Suprapubic skin (tissue), 4 donors: ENCODE measurements around the gene FRMD3. TPM values are rescaled to one million over a fixed set of nuclear protein-coding genes. Genes with fewer than 3 reads are reported as not detected.
A peak's percentile ranks its signal among the peaks of the same experiment; 100 is the strongest.

ENCODE experiments used
- DNase-seq, 2 donors: peaks; one replicate each; pipeline ENCODE4 v3.0.0-alpha.2; 2019; ENCODE audit warnings: low spot score in 2 of 2
- H3K27ac ChIP-seq: fragments of 200-600 bp; sonication (generic); one replicate; pipeline ENCODE4 v1.5.1; 2019
- H3K27me3 ChIP-seq: fragments of 200-600 bp; sonication (generic); one replicate; pipeline ENCODE4 v1.5.1; 2019
- H3K36me3 ChIP-seq: fragments of 200-600 bp; sonication (generic); one replicate; pipeline ENCODE4 v1.5.1; 2019
- H3K4me1 ChIP-seq: fragments of 200-600 bp; sonication (generic); one replicate; pipeline ENCODE4 v1.5.1; 2019
- H3K4me3 ChIP-seq: fragments of 200-600 bp; sonication (generic); one replicate; pipeline ENCODE4 v1.5.1; 2019; ENCODE audit warnings: mild to moderate bottlenecking
- H3K9me3 ChIP-seq: fragments of 200-600 bp; sonication (generic); one replicate; pipeline ENCODE4 v1.5.1; 2019
- EP300 ChIP-seq: sonication (generic); formaldehyde crosslinking; IDR thresholded peaks from one replicate; pipeline ENCODE4 v1.6.1; 2017; ENCODE audit warnings: antibody characterized with exemption
- POLR2A ChIP-seq, 2 donors: fragments of 450-650 bp; IDR thresholded peaks; one replicate each; pipeline ENCODE4 v1.6.1; 2017; ENCODE audit warnings: antibody characterized with exemption in 2 of 2, mild to moderate bottlenecking in 2 of 2, moderate library complexity in 2 of 2
- POLR2AphosphoS5 ChIP-seq, 3 donors: sonication (generic); formaldehyde crosslinking; IDR thresholded peaks; one replicate each; pipeline ENCODE4 v1.6.1; 2017; ENCODE audit warnings: antibody characterized with exemption in 3 of 3
- WGBS: methylation state at CpG from one replicate; pipeline ENCODE4 v1.1.5; 2018; 5-methylcytosine and 5-hydroxymethylcytosine counted together
- total RNA-seq, 4 donors: library from RNA; depleted of rRNA; stranded (reverse); fragments of >200 nt; gene quantifications; one replicate each; pipeline ENCODE4 v1.1.0, GENCODE V29; 2016
- TF ChIP-seq, protein P1 (sequence below), 2 donors: fragments of 200-600 bp in 1 of 2; fragments of 450-650 bp in 1 of 2; sonication (generic) in 1 of 2; IDR thresholded peaks; one replicate each; pipeline ENCODE4 v1.5.1; 2016 to 2019; ENCODE audit warnings: antibody characterized with exemption in 2 of 2, mild to moderate bottlenecking in 1 of 2, moderate library complexity in 1 of 2

FRMD3 gene
- total RNA-seq, 4 donors from 2014 or later, result 2.8 to 7.0 (median 5.2) TPM

DNA sequence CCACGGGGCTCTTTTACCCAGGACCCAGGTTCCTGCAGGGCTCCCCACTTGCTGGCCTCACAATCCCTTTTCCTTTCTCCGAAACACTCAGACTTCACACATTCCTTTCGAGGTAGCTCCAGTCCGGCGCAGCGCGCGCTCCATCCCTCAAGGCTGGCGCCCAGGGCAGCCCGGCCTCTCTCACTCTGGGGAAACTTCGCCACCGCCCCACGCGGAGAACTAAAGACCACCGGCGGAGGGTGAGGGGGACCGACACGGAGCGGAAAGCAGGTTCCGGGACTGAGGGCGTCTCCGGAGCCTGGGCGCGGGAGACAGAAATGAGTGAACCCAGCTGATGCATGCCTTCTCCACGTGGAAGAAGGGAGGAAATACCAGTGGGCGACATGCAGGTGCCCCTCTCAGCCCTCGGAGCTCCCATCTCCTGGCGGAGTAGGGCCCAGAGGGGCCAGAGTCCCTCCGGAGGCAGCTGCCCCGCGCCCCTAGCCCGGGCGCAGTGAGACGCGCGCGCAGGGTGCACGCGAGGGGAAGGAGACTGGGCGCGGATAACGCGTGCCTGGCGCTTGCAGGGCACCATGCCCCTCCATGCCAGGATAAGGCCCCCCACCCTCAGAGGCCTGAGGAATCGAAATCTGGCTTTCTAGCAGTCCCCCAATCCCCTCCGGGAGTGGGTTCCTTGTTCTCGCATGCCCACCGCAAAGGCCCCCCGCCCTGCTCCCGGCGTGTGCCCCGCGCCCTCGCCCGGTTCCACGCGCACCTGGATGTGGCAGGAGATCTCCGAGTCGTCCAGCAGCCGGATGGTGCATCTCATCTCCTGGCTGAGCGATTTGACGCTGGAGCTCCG lies 650 bp downstream of the FRMD3 start:
- peaks cover 18% of the 10 kb centered on the region for H3K27me3 ChIP-seq
- H3K27ac ChIP-seq, result no peak overlapping the region
- WGBS, result 5% methylated on average over 12 of the region's 63 CpGs
- no peak for DNase-seq
- no peak for TF ChIP-seq EP300
- TF ChIP-seq, protein P1, sequence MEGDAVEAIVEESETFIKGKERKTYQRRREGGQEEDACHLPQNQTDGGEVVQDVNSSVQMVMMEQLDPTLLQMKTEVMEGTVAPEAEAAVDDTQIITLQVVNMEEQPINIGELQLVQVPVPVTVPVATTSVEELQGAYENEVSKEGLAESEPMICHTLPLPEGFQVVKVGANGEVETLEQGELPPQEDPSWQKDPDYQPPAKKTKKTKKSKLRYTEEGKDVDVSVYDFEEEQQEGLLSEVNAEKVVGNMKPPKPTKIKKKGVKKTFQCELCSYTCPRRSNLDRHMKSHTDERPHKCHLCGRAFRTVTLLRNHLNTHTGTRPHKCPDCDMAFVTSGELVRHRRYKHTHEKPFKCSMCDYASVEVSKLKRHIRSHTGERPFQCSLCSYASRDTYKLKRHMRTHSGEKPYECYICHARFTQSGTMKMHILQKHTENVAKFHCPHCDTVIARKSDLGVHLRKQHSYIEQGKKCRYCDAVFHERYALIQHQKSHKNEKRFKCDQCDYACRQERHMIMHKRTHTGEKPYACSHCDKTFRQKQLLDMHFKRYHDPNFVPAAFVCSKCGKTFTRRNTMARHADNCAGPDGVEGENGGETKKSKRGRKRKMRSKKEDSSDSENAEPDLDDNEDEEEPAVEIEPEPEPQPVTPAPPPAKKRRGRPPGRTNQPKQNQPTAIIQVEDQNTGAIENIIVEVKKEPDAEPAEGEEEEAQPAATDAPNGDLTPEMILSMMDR (IDR thresholded peaks at IDR 0.05), result no peak
- no peak for TF ChIP-seq POLR2AphosphoS5 (IDR thresholded peaks at IDR 0.05)
- H3K4me3 ChIP-seq, result peak overlapping the region; percentile 61
- no peaks in the 10 kb centered on the region for H3K9me3 ChIP-seq
- H3K4me1 ChIP-seq, result peaks cover 20% of the 10 kb centered on the region
- H3K36me3 ChIP-seq, result no peaks in the 10 kb centered on the region

GRCh38 chr9:83536332-83536731 lies 1.9 kb downstream of the FRMD3 start:
- TF ChIP-seq POLR2A (IDR thresholded peaks at IDR 0.05) (no peak), EP300 (no peak), POLR2AphosphoS5 (IDR thresholded peaks at IDR 0.05) (no peak)
- TF ChIP-seq, protein P1 (IDR thresholded peaks at IDR 0.05), result no peak
- H3K4me1 ChIP-seq, result peaks cover 20% of the 10 kb centered on the region
- H3K9me3 ChIP-seq, result no peaks in the 10 kb centered on the region
- H3K36me3 ChIP-seq, result no peaks in the 10 kb centered on the region
- peaks cover 18% of the 10 kb centered on the region for H3K27me3 ChIP-seq
- no peak overlapping the region for H3K27ac ChIP-seq
- no peak overlapping the region for H3K4me3 ChIP-seq
- 38% methylated on average over 1 of the region's 1 CpG for WGBS
- DNase-seq, result no peak

DNA sequence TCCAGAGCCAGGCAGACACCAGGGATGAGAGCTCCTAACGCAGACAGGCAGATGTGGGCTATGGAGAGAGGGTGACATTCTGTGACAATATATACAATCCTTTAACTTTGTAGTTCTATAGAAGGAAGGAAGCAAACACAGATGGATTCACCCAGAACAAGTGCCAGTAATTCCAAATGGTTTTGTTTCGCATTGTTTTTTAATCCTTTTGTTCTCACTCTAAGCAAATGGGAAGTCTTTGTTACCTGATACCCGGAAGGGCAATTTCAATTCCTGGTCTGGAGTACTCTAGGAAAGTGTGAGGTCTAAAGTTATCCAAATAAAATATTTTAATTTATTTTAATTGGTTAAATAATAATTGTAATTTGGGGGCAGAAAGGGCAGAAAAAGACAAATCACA lies 2.5 kb downstream of the FRMD3 start:
- H3K9me3 ChIP-seq, result no peaks in the 10 kb centered on the region
- H3K4me3 ChIP-seq, result no peak overlapping the region
- DNase-seq, result no peak
- H3K36me3 ChIP-seq, result no peaks in the 10 kb centered on the region
- no peak overlapping the region for H3K27ac ChIP-seq
- TF ChIP-seq EP300 (no peak), POLR2AphosphoS5 (IDR thresholded peaks at IDR 0.05) (no peak), POLR2A (IDR thresholded peaks at IDR 0.05) (no peak)
- TF ChIP-seq, protein P1 (IDR thresholded peaks at IDR 0.05), result no peak
- WGBS, result 63% methylated on average over 3 of the region's 3 CpGs
- H3K27me3 ChIP-seq, result peaks cover 18% of the 10 kb centered on the region
- H3K4me1 ChIP-seq, result peaks cover 20% of the 10 kb centered on the region

DNA sequence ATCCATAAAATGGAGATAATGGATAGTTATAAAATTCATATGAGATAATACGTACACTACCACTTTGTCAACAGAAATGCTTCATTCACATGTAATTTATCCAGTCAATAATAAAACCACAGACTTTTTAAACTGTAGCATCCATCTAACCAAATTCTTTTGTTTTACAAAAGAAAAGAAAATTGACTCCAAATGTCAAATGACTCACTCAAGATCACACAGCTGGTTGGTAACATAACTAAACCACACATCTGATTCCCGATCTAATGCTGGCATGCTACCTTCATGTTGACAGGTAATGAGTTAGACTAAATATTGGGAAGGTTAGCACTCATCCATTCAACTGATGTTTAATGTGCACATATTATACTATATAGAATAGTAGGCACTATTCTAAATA lies 4.9 kb downstream of the FRMD3 start:
- 90% methylated on average over 2 of the region's 2 CpGs for WGBS
- TF ChIP-seq POLR2AphosphoS5 (IDR thresholded peaks at IDR 0.05) (no peak), EP300 (no peak), POLR2A (IDR thresholded peaks at IDR 0.05) (no peak)
- TF ChIP-seq, protein P1 (IDR thresholded peaks at IDR 0.05), result no peak

DNA sequence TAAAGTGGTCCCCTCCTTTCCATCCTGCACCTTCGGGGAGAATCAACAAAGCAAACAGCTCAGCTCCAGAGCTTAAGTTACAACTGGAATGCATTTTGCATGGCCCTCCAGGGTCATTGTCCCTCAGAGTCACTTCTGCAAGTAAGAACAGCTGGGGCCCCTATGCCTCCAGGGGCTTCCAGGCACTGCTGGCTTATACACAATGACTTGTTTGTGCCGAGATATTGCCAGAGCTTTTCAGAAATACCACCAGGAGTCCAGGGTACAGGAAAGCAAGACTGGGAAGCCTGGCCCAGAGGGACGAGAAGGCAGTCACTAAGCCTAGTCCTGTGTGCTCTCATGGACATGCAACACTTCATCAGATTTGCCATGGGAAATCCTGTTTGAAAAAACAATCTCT lies 11.3 kb downstream of the FRMD3 start:
- H3K36me3 ChIP-seq, result no peaks in the 10 kb centered on the region
- TF ChIP-seq EP300 (no peak), POLR2AphosphoS5 (IDR thresholded peaks at IDR 0.05) (no peak), POLR2A (IDR thresholded peaks at IDR 0.05) (no peak)
- TF ChIP-seq, protein P1 (IDR thresholded peaks at IDR 0.05), result no peak
- no peak overlapping the region for H3K4me3 ChIP-seq
- WGBS, result 68% methylated on average over 3 of the region's 3 CpGs
- no peak for DNase-seq
- H3K27me3 ChIP-seq, result no peaks in the 10 kb centered on the region
- no peaks in the 10 kb centered on the region for H3K4me1 ChIP-seq
- H3K27ac ChIP-seq, result no peak overlapping the region
- H3K9me3 ChIP-seq, result no peaks in the 10 kb centered on the region

More for the DNA sequence above, 4.9 kb downstream of the FRMD3 start:
- Histone ChIP-seq H3K36me3 (no peaks in the 10 kb centered on the region), H3K4me1 (peaks cover 14% of the 10 kb centered on the region), H3K27me3 (peaks cover 15% of the 10 kb centered on the region), H3K27ac (no peak overlapping the region), H3K4me3 (no peak overlapping the region), H3K9me3 (no peaks in the 10 kb centered on the region)
- no peak for DNase-seq
